T-helper 1 cell (primary cell): Measurements from ENCODE around the gene CDC45.
A peak's percentile ranks its signal among the peaks of the same experiment; 100 is the strongest.

Experiments used
- DNase-seq, 5 donors: peaks; one replicate each; pipeline ENCODE4 v3.0.0-alpha.2; 2012 to 2020

Gene CDC45

GRCh38 chr22:19448739-19449421, 30.8 kb upstream of the CDC45 start:
- DNase-seq = peak in 1 of 5 donors; percentile 70

- DNase-seq = no peak
Measured at GRCh38 chr22:19449422-19449767, 30.3 kb upstream of the CDC45 start.

- DNase-seq = no peak
Measured at GRCh38 chr22:19450363-19451175, 29.2 kb upstream of the CDC45 start.

- DNase-seq = no peak
Measured at GRCh38 chr22:19451570-19451969, 28.1 kb upstream of the CDC45 start.

GRCh38 chr22:19453718-19454117, 26.0 kb upstream of the CDC45 start:
- DNase-seq = no peak

- DNase-seq = no peak
Measured at GRCh38 chr22:19454156-19454555, 25.6 kb upstream of the CDC45 start.

GRCh38 chr22:19455033-19455432, 24.7 kb upstream of the CDC45 start:
- DNase-seq = no peak

- DNase-seq = no peak
Measured at GRCh38 chr22:19455585-19456370, 23.9 kb upstream of the CDC45 start.

GRCh38 chr22:19456541-19456940, 23.2 kb upstream of the CDC45 start:
- DNase-seq = no peak

- no peak for DNase-seq
Measured at GRCh38 chr22:19457828-19458428, 21.8 kb upstream of the CDC45 start.

GRCh38 chr22:19460036-19460435, 19.7 kb upstream of the CDC45 start:
- no peak for DNase-seq

GRCh38 chr22:19461506-19461905, 18.2 kb upstream of the CDC45 start:
- DNase-seq = no peak

- no peak for DNase-seq
Measured at GRCh38 chr22:19463008-19463407, 16.7 kb upstream of the CDC45 start.

- no peak for DNase-seq
Measured at GRCh38 chr22:19463491-19464469, 15.9 kb upstream of the CDC45 start.

- no peak for DNase-seq
Measured at GRCh38 chr22:19464546-19464945, 15.2 kb upstream of the CDC45 start.

- DNase-seq = no peak
Measured at GRCh38 chr22:19464975-19465374, 14.7 kb upstream of the CDC45 start.

GRCh38 chr22:19466126-19466716, 13.5 kb upstream of the CDC45 start:
- DNase-seq = no peak

GRCh38 chr22:19466848-19467752, 12.6 kb upstream of the CDC45 start:
- no peak for DNase-seq

GRCh38 chr22:19467912-19468311, 11.8 kb upstream of the CDC45 start:
- no peak for DNase-seq

- no peak for DNase-seq
Measured at GRCh38 chr22:19469421-19469820, 10.3 kb upstream of the CDC45 start.
